ENCODE measurements around the gene OR52A1.

OR52A1 gene

DNA sequence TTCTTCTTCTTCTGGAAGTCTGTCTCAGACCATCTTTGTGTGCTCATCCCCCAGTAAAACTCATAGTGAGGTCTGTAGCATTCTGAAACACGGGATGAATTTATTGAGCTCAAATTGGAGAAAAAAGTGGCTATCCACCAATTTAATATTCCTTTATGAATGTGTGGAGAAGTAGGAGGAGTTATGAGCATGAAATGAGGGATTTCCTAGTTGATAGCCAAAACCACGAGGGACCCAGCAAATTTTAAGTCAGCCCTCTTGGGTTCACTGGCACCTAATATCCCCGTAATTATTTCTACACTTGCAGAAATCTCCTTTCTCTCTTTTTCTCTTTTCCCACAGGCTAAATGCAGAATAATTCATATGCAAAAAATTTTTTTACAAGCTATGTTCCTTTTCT is at the start of gene OR52A1:
Gene OR52A1, minus strand, starts transcription at position 101 of the 400 bp plus-strand sequence. CDS start 2,388 bp downstream, outside the sequence.
- H3K27ac ChIP-seq, result no peak within 1 kb of the TSS
- H3K27me3 ChIP-seq (replicated peaks), result no peaks in the 10 kb centered on the region
- H3K4me3 ChIP-seq (ENCODE audit: low read depth, low read length), result no peak within 1 kb of the TSS
- in situ Hi-C loops (cut with HindIII; ENCODE audit: low pct_ligation_motif_present, low sequenced_read_pairs), result no loop called here
- no peak for TF ChIP-seq CTCF (IDR thresholded peaks at IDR 0.05; ENCODE audit: low read depth, low read length, missing control alignments)
- no peaks in the 10 kb centered on the region for H3K36me3 ChIP-seq (replicated peaks)
- DNase-seq, result no peak

DNA sequence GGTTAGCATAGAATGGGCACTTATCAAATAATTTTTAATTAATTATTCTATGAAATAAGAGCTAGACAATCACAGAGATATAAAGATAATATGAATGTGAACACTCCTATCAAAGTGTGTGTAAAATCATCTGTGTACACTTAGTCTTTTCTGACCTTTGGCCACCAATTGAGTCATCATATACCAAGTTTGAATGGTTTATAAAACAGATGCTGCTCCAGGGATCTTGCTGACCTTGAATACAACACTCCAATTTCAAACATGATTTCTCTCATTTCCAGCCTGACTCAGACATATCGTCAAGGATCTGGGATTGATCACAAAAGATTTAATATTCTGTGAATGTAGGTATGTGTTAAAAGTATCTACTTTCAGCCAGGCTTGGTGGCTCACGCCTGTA is 48.8 kb upstream of the OR52A1 start:
- no peak for TF ChIP-seq CTCF (IDR thresholded peaks at IDR 0.05; ENCODE audit: low read depth, low read length, missing control alignments)
- Histone ChIP-seq H3K27me3 (replicated peaks) (no peaks in the 10 kb centered on the region), H3K27ac (no peak overlapping the region), H3K4me3 (ENCODE audit: low read depth, low read length) (no peak overlapping the region), H3K36me3 (replicated peaks) (no peaks in the 10 kb centered on the region)
- in situ Hi-C loops (cut with HindIII; ENCODE audit: low pct_ligation_motif_present, low sequenced_read_pairs), result no loop called here
- no peak for DNase-seq

DNA sequence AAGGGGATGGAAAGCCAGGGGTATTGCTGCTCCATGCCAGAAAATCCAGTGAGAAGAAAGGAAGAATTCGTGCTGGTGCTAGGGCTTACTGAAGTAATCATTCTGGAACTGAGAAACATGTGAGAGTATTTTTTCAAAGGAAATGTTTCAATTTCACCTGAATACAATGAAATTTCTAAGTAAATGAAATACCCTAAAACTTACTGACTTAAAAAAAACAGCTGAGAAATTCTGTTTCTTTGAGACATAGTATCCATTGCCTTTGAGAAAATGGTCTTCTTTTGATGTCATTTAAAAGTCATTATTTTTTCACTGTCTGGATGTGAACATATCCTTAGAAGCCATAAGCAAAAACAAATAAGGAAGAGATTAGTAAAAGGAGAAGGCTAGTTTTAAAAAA is 46.0 kb upstream of the OR52A1 start, which contains the start of gene OR51V1:
Gene OR51V1, minus strand, starts transcription at position 101 of the 400 bp plus-strand sequence. Its CDS starts 0 bp downstream, at position 101.
- no peak within 1 kb of the TSS for H3K4me3 ChIP-seq (ENCODE audit: low read depth, low read length)
- H3K27ac ChIP-seq, result no peak within 1 kb of the TSS
- no peaks in the 10 kb centered on the region for H3K27me3 ChIP-seq (replicated peaks)
- no peak for TF ChIP-seq CTCF (IDR thresholded peaks at IDR 0.05; ENCODE audit: low read depth, low read length, missing control alignments)
- DNase-seq, result no peak
- in situ Hi-C loops (cut with HindIII; ENCODE audit: low pct_ligation_motif_present, low sequenced_read_pairs), result no loop called here
- H3K36me3 ChIP-seq (replicated peaks), result no peaks in the 10 kb centered on the region

GRCh38 chr11:5198285-5198684 is 43.7 kb upstream of the OR52A1 start:
- no peak overlapping the region for H3K4me3 ChIP-seq (ENCODE audit: low read depth, low read length)
- in situ Hi-C loops (cut with HindIII; ENCODE audit: low pct_ligation_motif_present, low sequenced_read_pairs), result no loop called here
- no peak for DNase-seq
- H3K27ac ChIP-seq, result no peak overlapping the region
- no peaks in the 10 kb centered on the region for H3K27me3 ChIP-seq (replicated peaks)
- TF ChIP-seq CTCF (IDR thresholded peaks at IDR 0.05; ENCODE audit: low read depth, low read length, missing control alignments), result no peak
- H3K36me3 ChIP-seq (replicated peaks), result no peaks in the 10 kb centered on the region

- no peak for TF ChIP-seq CTCF (IDR thresholded peaks at IDR 0.05; ENCODE audit: low read depth, low read length, missing control alignments)
- no peaks in the 10 kb centered on the region for H3K27me3 ChIP-seq (replicated peaks)
- no peaks in the 10 kb centered on the region for H3K36me3 ChIP-seq (replicated peaks)
- H3K27ac ChIP-seq, result no peak overlapping the region
- in situ Hi-C loops (cut with HindIII; ENCODE audit: low pct_ligation_motif_present, low sequenced_read_pairs), result no loop called here
- DNase-seq, result peak; percentile 12
- no peak overlapping the region for H3K4me3 ChIP-seq (ENCODE audit: low read depth, low read length)
Measured at GRCh38 chr11:5197536-5197935, 43.0 kb upstream of the OR52A1 start.

DNA sequence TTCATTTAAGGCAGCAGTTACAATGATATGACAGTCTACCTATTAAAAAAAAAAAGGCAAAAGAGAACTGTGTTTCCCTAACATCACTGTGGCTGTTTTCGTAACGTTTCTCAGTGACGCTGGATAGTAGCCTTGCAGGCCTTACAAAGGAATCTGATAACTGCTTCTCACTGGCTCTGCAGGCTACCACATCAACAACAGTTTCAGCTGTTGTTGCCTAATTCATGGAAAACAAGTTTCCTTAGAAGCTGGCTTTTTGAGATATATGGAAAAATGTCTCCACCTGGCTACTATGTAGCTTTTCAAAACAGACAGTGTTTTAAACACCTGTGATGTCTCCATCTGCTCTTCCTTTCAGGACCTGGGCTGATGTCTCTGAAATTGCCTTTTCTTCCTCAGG is 42.2 kb upstream of the OR52A1 start:
- Histone ChIP-seq H3K4me3 (ENCODE audit: low read depth, low read length) (no peak overlapping the region), H3K27ac (no peak overlapping the region), H3K27me3 (replicated peaks) (no peaks in the 10 kb centered on the region), H3K36me3 (replicated peaks) (no peaks in the 10 kb centered on the region)
- DNase-seq, result no peak
- in situ Hi-C loops (cut with HindIII; ENCODE audit: low pct_ligation_motif_present, low sequenced_read_pairs), result no loop called here
- no peak for TF ChIP-seq CTCF (IDR thresholded peaks at IDR 0.05; ENCODE audit: low read depth, low read length, missing control alignments)

Measured in brain microvascular endothelial cell (primary cell).